ENCODE results near the gene LY6G6C. TPM values are rescaled to one million over a fixed set of nuclear protein-coding genes. Genes with fewer than 3 reads are reported as not detected.
A peak's percentile ranks its signal among the peaks of the same experiment; 100 is the strongest.

LY6G6C gene
- total RNA-seq, 1 donor from 2014 or later, result 0.30 TPM

- Mint-ChIP-seq H3K27me3 (ENCODE audit: low read depth) (no peaks in the 10 kb centered on the region), H3K4me1 (ENCODE audit: low read depth) (peaks cover 7% of the 10 kb centered on the region), H3K27ac (ENCODE audit: unreplicated experiment) (peak overlapping the region; percentile 17), H3K9me3 (ENCODE audit: low read depth) (no peaks in the 10 kb centered on the region), H3K4me3 (ENCODE audit: unreplicated experiment) (no peak overlapping the region), H3K36me3 (ENCODE audit: low read depth) (peaks cover 22% of the 10 kb centered on the region)
- TF ChIP-seq, protein P1, sequence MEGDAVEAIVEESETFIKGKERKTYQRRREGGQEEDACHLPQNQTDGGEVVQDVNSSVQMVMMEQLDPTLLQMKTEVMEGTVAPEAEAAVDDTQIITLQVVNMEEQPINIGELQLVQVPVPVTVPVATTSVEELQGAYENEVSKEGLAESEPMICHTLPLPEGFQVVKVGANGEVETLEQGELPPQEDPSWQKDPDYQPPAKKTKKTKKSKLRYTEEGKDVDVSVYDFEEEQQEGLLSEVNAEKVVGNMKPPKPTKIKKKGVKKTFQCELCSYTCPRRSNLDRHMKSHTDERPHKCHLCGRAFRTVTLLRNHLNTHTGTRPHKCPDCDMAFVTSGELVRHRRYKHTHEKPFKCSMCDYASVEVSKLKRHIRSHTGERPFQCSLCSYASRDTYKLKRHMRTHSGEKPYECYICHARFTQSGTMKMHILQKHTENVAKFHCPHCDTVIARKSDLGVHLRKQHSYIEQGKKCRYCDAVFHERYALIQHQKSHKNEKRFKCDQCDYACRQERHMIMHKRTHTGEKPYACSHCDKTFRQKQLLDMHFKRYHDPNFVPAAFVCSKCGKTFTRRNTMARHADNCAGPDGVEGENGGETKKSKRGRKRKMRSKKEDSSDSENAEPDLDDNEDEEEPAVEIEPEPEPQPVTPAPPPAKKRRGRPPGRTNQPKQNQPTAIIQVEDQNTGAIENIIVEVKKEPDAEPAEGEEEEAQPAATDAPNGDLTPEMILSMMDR (IDR thresholded peaks at IDR 0.05), result no peak
- no peak for DNase-seq (ENCODE audit: low spot score)
Observed at GRCh38 chr6:31723980-31724691, 2.6 kb upstream of the LY6G6C start.

DNA sequence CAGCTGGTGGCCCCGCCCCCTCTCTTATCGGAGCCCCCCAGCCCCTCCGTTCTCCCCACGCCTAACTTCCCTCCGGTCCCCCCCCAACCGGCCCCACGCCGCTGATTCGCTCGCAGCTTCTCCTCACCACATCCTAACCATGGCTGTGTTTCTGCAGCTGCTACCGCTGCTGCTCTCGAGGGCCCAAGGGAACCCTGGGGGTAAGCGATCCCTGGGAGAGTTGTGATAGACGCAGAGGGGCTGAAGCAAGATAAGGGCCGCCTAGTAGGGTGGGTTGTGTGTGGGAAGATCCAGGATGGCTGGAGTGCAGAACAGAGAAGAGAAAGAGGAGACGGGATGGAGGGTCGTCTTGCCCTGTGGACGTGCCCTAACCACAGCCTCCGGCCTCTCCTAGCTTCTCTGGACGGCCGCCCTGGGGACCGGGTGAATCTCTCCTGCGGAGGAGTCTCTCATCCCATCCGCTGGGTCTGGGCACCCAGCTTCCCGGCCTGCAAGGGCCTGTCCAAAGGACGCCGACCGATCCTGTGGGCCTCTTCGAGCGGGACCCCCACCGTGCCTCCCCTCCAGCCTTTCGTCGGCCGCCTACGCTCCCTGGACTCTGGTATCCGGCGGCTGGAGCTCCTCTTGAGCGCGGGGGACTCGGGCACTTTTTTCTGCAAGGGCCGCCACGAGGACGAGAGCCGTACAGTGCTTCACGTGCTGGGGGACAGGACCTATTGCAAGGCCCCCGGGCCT, 1.9 kb upstream of the LY6G6C start, which contains the start of gene MPIG6B:
Gene MPIG6B, plus strand, starts transcription at position 129 of the 735 bp plus-strand sequence. Its CDS starts 11 bp downstream, at position 140.
- Mint-ChIP-seq H3K9me3 (ENCODE audit: low read depth) (no peaks in the 10 kb centered on the region), H3K4me1 (ENCODE audit: low read depth) (no peaks in the 10 kb centered on the region), H3K27me3 (ENCODE audit: low read depth) (no peaks in the 10 kb centered on the region), H3K36me3 (ENCODE audit: low read depth) (peaks cover 22% of the 10 kb centered on the region), H3K27ac (ENCODE audit: unreplicated experiment) (peak within 1 kb of the TSS; percentile 17), H3K4me3 (ENCODE audit: unreplicated experiment) (no peak within 1 kb of the TSS)
- no peak for DNase-seq (ENCODE audit: low spot score)
- TF ChIP-seq, protein P1 (IDR thresholded peaks at IDR 0.05), result no peak

- H3K27ac Mint-ChIP-seq (ENCODE audit: unreplicated experiment), result no peak overlapping the region
- no peak overlapping the region for H3K4me3 Mint-ChIP-seq (ENCODE audit: unreplicated experiment)
- H3K9me3 Mint-ChIP-seq (ENCODE audit: low read depth), result no peaks in the 10 kb centered on the region
Observed at GRCh38 chr6:31722173-31722572, 627 bp upstream of the LY6G6C start.

GRCh38 chr6:31720196-31720770, 1.3 kb downstream of the LY6G6C start:
- no peak overlapping the region for H3K27ac Mint-ChIP-seq (ENCODE audit: unreplicated experiment)

More at GRCh38 chr6:31722173-31722572, 627 bp upstream of the LY6G6C start:
- Mint-ChIP-seq H3K36me3 (ENCODE audit: low read depth) (peaks cover 17% of the 10 kb centered on the region), H3K4me1 (ENCODE audit: low read depth) (no peaks in the 10 kb centered on the region), H3K27me3 (ENCODE audit: low read depth) (no peaks in the 10 kb centered on the region)
- TF ChIP-seq, protein P1 (IDR thresholded peaks at IDR 0.05), result no peak
- no peak for DNase-seq (ENCODE audit: low spot score)

GRCh38 chr6:31719001-31719400, 2.5 kb downstream of the LY6G6C start:
- Mint-ChIP-seq H3K27ac (ENCODE audit: unreplicated experiment) (no peak overlapping the region), H3K27me3 (ENCODE audit: low read depth) (no peaks in the 10 kb centered on the region), H3K9me3 (ENCODE audit: low read depth) (no peaks in the 10 kb centered on the region), H3K4me3 (ENCODE audit: unreplicated experiment) (no peak overlapping the region), H3K4me1 (ENCODE audit: low read depth) (no peaks in the 10 kb centered on the region), H3K36me3 (ENCODE audit: low read depth) (no peaks in the 10 kb centered on the region)
- TF ChIP-seq, protein P1 (IDR thresholded peaks at IDR 0.05), result no peak
- DNase-seq (ENCODE audit: low spot score), result no peak

More at GRCh38 chr6:31720196-31720770, 1.3 kb downstream of the LY6G6C start:
- no peaks in the 10 kb centered on the region for H3K9me3 Mint-ChIP-seq (ENCODE audit: low read depth)
- no peaks in the 10 kb centered on the region for H3K4me1 Mint-ChIP-seq (ENCODE audit: low read depth)
- no peak overlapping the region for H3K4me3 Mint-ChIP-seq (ENCODE audit: unreplicated experiment)
- peaks cover 2% of the 10 kb centered on the region for H3K36me3 Mint-ChIP-seq (ENCODE audit: low read depth)
- TF ChIP-seq, protein P1 (IDR thresholded peaks at IDR 0.05), result no peak
- H3K27me3 Mint-ChIP-seq (ENCODE audit: low read depth), result no peaks in the 10 kb centered on the region
- DNase-seq (ENCODE audit: low spot score), result no peak
